ENCODE data around the gene PAX4. TPM values are rescaled to one million over a fixed set of nuclear protein-coding genes. Genes with fewer than 3 reads are reported as not detected.

The PAX4 gene
- total and polyA plus RNA-seq, 9 of the 15 experiments (the other 6 are each of a cell fraction or from before 2014, with no cell fraction given): not detected

GRCh38 chr7:127651556-127652332, 33.8 kb upstream of the PAX4 start, which contains the start of gene SND1:
TSS of gene SND1 (plus strand) at chr7:127652194. CDS start at chr7:127652374, 180 bp downstream.
- Histone ChIP-seq H3K4me3 (peak within 1 kb of the TSS; percentile 86), H3K4me2 (ENCODE audit: insufficient read depth, low read length) (peak within 1 kb of the TSS; percentile 100), H3K9ac (ENCODE audit: insufficient read depth in 1 of 2, low read depth in 2 of 2, low read length in 2 of 2) (peak within 1 kb of the TSS; percentile 95 to 99), H3K9me1 (ENCODE audit: control insufficient read depth, insufficient read depth, low read length) (peaks cover 17% of the 10 kb centered on the region), H4K20me1 (replicated peaks; ENCODE audit: control insufficient read depth, insufficient read depth, low read length) (peaks cover 36% of the 10 kb centered on the region), H3K9me3 (replicated peaks; ENCODE audit: control insufficient read depth, insufficient read depth, low read depth, low read length) (no peaks in the 10 kb centered on the region), H2AFZ (ENCODE audit: low read depth, low read length) (peak within 1 kb of the TSS; percentile 90), H3K4me1 (replicated peaks in 1 of 2; ENCODE audit: control insufficient read depth in 2 of 2, insufficient read depth in 2 of 2, low read length in 2 of 2) (peaks cover 17 to 58% of the 10 kb centered on the region in 2 experiments), H3K36me3 (ENCODE audit: control insufficient read depth, insufficient read depth, low read length) (peaks cover 31% of the 10 kb centered on the region), H3K27ac (ENCODE audit: extremely low read depth, low read depth, low read length) (peak within 1 kb of the TSS; percentile 90), H3K27me3 (ENCODE audit: control insufficient read depth in 2 of 2, insufficient read depth in 2 of 2, low read length in 2 of 2) (no peaks in the 10 kb centered on the region), H3K79me2 (ENCODE audit: control insufficient read depth, insufficient read depth, low read length) (peaks cover 57% of the 10 kb centered on the region)
- ATAC-seq (peak; percentile 96), DNase-seq (ENCODE audit: extremely low read depth in 1 of 4, low spot score in 3 of 4) (peak; percentile 99 to 100 (median 100)), FAIRE-seq (peak; percentile 96)
- CTCF ChIA-PET (ENCODE audit: low intra/inter-chr PET ratio): no interaction called here
- no TSS peak for BruUV-seq (replicated peaks)
- intact Hi-C loops (cut with micrococcal nuclease) (loop anchor here (5.0 kb wide), 4 partner anchors 64 to 336 kb away; partner anchors contain the start of genes ARF5 and GCC1), in situ Hi-C loops (cut with MboI) (no loop called here)
- POLR2A ChIA-PET: interaction anchor here (0.5 to 3.4 kb wide), 16 partner anchors 9 to 484 kb away, joined by 3 to 16 read pairs (median 3); partner anchors contain the start of gene GCC1
- WGBS (ENCODE audit: insufficient coverage, low coverage, missing lambda C conversion rate): 2% methylated on average over 62 of the region's 67 CpGs
- TF ChIP-seq CBFA2T3 (IDR thresholded peaks at IDR 0.05) (no peak), ZNF583 (CRISPR knock-in tag; IDR thresholded peaks at IDR 0.05) (peak; percentile 85; the same call in 1 of the 2 replicates), TEAD4 (IDR thresholded peaks at IDR 0.05; ENCODE audit: low read length) (peak; percentile 29; the same call in 1 of the 2 replicates), TEAD4 (CRISPR knock-in tag; IDR thresholded peaks at IDR 0.05; ENCODE audit: borderline replicate concordance) (no peak), CXXC5 (CRISPR knock-in tag; IDR thresholded peaks at IDR 0.05) (peak; percentile 89), CLOCK (CRISPR knock-in tag; IDR thresholded peaks at IDR 0.05; ENCODE audit: borderline replicate concordance) (no peak), CREB5 (CRISPR knock-in tag; IDR thresholded peaks at IDR 0.05) (no peak), POLR2H (tag; IDR thresholded peaks at IDR 0.05; ENCODE audit: low read depth) (peak; percentile 90), ZNF431 (CRISPR knock-in tag; IDR thresholded peaks at IDR 0.05) (no peak; the same call in 1 of the 2 replicates), BRF2 (IDR thresholded peaks at IDR 0.05; ENCODE audit: borderline replicate concordance, insufficient read depth, insufficient read length) (no peak), ETV6 (IDR thresholded peaks at IDR 0.05; ENCODE audit: borderline replicate concordance in 1 of 2, low read depth in 2 of 2, low read length in 1 of 2) (peak in 1 of 2 experiments; percentile 27; a peak in 1 of 4 replicates), ETV6 (CRISPR knock-in tag; IDR thresholded peaks at IDR 0.05; ENCODE audit: borderline replicate concordance) (no peak), ZNF146 (CRISPR knock-in tag; IDR thresholded peaks at IDR 0.05; ENCODE audit: unreplicated experiment) (no peak), HLTF (IDR thresholded peaks at IDR 0.05) (no peak; the same call in 1 of the 2 replicates)

All from K562 (cell line).